ENCODE measurements around the gene NRL.
A peak's percentile ranks its signal among the peaks of the same experiment; 100 is the strongest.

The NRL gene

DNA sequence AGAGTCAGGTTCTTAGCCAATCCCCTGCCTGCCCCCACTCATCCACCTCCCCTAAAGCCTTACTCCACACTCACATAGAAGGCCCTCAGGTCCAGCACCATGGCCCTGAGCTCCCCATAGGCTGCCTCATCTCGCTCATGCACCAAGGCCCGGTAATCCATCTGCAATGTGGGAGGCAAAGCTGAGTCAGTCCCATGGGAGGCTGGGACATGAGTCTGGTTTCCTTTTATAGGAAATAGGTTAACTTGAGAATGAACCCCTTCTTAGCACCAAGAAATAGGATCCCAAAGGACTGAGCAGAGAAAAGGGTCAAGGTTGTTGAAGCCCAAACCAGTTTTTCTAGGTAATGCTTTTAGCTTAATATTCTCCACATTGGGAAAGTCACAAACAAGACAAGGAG lies 28.8 kb upstream of the NRL start:
- DNase-seq, result no peak

GRCh38 chr14:24141097-24141880 lies 26.5 kb upstream of the NRL start, which contains the start of gene EMC9:
EMC9 (minus strand) TSS chr14:24141591; CDS start chr14:24141304, 287 bp downstream.
- peak; percentile 100 for DNase-seq

DNA sequence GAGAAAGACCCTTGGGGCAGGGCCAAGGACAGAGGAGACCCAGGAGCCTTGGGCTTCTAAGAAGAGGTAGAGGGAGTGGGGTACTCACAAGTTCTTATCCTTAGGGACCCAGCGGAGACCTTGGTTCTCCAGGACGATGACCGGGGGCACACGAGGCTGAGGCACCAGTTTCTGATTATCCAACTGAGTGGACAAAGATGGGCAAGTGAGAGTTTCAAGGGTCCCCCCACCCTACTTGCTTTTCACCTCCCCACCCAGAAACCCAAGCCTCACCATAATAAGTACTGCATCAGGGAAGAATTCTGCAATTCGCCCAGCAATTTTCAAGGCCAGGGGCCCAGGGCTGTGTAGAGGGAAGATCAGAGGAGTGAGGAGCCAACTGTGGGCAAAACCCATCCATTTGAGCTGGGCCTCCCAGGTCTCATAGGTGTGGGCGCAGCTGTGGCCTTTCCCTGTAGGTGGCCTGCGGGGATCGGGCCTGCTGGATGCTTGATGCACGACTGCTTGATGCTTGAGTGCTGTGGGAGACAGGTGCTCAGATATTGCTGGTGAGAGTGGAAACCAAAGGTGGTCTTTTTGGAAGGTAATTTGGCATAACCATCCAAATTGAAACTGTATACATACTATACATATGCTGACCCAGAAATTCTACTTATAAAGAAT lies 24.7 kb upstream of the NRL start:
- no peak for DNase-seq

- no peak for DNase-seq
Measured at GRCh38 chr14:24138396-24139271, 23.9 kb upstream of the NRL start.

GRCh38 chr14:24137529-24138395 lies 23.0 kb upstream of the NRL start:
- no peak for DNase-seq

DNA sequence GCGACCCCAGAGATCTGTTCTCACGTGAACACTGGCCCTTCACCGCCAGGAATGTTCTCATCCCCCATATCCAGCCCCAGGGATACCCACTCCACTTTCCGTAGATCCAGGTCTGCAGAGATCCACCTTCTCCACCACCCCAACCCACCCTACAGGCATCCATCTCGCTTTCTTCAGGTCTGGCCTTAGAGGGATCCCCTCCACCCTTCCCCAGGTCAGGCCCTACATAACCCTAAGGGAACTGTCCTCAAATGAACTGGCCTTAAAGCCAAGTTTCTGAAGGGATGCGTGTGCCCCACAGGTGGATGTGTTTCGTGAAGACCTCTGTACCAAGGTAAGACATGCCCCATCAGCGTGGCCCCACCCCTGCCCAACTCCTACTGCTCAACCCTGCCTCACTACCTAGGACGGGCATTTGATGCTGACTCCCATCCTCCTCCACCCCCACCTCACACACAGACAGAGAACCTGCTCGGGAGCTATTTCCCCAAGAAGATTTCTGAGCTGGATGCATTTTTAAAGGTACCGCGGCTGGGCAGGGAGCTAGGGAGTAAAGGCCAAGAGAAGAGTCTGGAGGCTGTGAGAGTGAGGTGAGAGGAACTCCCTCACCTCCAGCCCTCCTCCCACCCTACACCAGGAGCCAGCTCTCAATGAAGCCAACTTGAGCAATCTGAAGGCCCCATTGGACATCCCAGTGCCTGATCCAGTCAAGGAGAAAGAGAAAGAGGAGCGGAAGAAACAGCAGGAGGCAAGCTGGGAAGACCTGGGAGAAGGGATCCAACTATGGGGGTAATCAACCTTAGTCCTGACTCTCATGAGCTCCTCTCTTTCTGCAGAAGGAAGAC lies 22.2 kb upstream of the NRL start:
- DNase-seq, result no peak

GRCh38 chr14:24135834-24136683 lies 21.3 kb upstream of the NRL start, which contains the start of gene PSME1:
PSME1 (plus strand) TSS chr14:24136194; CDS start chr14:24136263, 69 bp downstream.
- peak; percentile 73 for DNase-seq

GRCh38 chr14:24135584-24135833 lies 20.8 kb upstream of the NRL start:
- no peak for DNase-seq

- no peak for DNase-seq
Measured at GRCh38 chr14:24133735-24134134, 19.0 kb upstream of the NRL start.

DNA sequence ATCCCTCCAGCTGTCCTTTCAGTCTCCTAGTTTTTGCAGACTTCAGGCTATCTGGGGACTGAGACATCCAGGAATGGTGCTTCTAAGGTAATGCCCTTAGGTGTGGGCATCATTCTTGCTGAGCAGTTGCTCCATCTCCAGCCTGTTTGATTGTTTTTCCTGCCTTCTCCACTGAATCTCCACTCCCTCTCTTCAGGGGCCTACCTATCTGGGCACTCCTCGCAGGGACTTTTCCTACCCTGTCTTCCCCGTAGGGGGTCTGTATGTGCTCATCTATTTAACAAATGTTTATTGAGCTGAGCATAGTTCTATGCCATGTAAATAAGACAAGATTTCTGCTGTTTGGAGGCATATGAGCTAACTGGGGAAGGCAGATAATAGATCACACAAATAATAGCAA lies 18.2 kb upstream of the NRL start:
- no peak for DNase-seq

GRCh38 chr14:24132061-24132685 lies 17.4 kb upstream of the NRL start:
- no peak for DNase-seq

DNA sequence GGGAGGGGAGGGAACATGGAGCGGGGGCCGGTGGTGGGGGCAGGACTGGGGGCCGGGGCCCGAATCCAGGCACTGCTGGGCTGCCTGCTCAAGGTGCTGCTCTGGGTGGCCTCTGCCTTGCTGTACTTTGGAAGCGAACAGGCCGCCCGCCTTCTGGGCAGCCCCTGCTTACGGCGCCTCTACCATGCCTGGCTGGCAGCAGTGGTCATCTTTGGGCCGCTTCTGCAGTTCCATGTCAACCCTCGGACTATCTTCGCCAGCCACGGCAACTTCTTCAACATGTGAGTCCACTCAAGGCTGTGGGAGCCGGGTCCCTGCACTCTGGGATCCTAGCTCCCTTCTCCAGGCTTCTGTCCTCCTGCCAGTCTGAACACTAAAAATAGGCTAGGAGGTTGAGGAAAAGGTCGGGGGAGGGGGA lies 16.8 kb upstream of the NRL start:
- no peak for DNase-seq

DNA sequence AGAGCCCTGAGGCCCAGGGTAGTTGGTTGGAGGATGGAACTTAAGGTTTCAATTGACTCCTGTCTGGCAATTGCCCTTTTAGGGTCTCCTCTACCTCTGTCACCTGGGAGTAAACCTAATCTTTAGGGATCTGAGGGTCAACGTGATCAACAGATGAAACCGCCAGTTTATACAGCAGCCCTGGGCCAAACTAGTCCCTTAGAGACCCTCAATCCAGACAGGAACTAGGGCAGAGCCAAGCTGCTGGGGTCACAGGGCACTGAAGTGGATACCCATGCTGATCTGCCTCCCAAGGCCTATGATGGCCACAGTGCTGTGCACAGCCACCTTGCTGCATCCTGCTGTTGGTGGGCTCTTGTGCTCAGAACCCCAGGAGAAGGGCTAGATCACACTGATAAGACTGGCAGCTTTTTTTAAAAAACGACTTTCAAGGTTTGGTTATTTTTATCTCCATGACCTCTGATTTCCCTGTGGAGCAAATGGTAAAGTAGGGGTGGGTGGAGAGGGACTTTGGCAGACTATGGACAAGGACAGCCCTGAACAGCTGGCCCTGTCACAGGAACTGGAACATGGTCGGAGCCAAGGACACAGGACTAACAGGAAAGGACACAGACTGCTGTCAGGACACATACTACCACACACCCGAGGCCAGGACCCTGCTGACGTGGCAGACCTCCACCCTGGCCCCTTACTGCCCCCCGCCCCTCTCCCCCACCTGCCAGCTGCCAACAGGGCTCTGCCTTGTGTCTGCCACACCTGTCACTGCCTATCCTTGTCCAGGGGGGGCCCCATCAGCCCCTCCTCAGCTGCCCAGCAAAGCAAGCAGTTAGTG lies 16.2 kb upstream of the NRL start:
- no peak for DNase-seq

DNA sequence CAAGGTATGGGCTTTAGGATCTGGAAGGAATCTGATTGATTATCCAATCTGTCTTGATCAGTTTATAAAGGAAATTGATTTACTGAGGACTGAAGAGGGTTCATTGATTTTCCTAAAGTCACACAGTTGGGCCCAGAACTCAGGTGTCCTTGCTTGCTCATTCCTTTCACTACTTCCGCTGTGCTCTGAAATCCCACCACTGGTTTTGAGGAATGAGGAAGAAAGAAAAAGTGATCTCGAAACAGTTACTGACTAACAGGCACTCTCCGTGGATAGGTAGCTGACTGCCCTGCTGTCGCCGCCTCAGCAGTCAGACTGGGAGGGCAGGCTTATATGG lies 15.6 kb upstream of the NRL start, which contains the start of gene FITM1:
Gene FITM1 (plus strand): TSS at position 280 of the 337 bp plus-strand sequence. CDS start 905 bp downstream, outside the sequence.
- DNase-seq, result no peak

DNA sequence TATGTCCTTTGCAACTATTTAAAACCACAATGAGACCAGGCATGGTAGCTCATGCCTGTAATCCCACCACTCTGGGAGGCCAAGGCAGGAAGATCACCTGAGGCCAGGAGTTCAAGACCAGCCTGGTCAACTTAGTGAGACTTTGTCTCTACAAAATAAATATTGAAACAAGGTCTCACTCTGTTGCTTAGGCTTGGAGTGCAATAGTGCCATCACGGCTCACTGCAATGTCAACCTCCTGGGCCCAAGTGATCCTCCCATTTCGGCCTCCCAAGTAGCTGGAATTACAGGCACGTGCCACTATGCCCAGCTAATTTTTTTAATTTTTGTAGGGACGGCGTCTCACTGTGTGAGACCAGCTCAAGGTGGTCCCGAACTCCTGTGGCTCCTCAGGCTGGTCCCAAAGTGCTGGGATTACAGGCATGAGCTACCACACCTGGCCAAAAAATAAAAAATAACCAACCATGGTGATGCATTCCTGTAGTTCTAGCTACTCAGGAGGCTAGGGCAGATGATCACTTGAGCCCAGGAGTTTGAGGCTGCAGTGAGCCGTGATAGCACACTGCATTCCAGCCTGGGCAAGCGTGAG lies 14.8 kb upstream of the NRL start:
- DNase-seq, result no peak

DNA sequence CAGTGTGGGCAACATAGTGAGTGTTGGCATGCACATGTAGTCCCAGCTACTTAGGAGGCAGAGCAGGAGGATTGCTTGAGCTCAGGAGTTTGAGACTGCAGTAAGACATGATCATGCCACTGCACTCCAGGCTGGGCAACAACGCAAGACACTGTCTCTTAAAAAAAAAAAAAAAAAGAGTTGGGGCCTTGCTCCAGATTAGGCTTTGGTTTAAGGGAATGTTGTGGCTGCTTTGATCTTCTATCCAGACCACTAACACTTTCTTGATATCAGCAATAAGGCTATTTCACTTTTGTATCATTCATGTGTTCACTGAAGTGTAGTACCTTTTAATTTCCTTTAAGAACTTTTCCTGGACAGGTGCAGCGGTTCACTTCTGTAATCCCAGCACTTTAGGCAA lies 12.9 kb upstream of the NRL start:
- no peak for DNase-seq

DNA sequence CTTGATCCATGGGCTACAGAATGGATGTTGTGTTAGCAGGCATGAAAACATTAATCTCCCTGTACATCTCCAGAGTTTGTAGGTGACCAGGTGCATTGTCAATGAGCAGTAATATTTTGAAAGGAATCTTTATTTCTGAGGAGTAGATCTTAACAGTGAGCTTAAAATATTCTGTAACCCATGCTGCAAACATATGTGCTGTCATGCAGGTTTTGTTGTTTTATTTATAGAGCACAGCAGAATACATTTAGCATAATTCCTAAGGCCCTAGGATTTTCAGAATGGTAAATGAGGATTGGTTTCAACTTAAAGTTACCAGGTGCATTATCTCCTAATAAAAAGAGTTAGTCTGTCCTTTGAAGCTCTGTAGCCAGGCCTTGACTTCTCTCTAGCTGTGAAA lies 12.2 kb upstream of the NRL start:
- no peak for DNase-seq
